H1 (cell line): ENCODE measurements around the gene PTPRR. TPM values are rescaled to one million over a fixed set of nuclear protein-coding genes. Genes with fewer than 3 reads are reported as not detected.

Experiments used
- KDM4A ChIP-seq: IDR thresholded peaks from one replicate; pipeline ENCODE4 v1.7.1; 2012; ENCODE audit warnings: low read depth, mild to moderate bottlenecking, moderate library complexity, low read length, inconsistent platforms; ENCODE audit not compliant: severe bottlenecking
- polyA plus RNA-seq, 7 experiments: library from polyadenylated mRNA; depleted of rRNA in 3 of 7; stranded (reverse) in 5 of 7; unstranded in 2 of 7; fragments of >200 nt in 5 of 7; fragments of 200-250 nt in 2 of 7; gene quantifications; 1 replicate in 5 of 7; 2 replicates in 1 of 7; 4 replicates in 1 of 7; pipeline versions ENCODE4 v1.2.1 to v1.2.3, GENCODE V29; 2011 to 2013; ENCODE audit warnings: missing spikeins in 2 of 7, mixed read lengths in 2 of 7
- total RNA-seq: library from RNA; stranded (reverse); fragmentation: NEBNext Ultra II Directional; extraction: Animal tissue kit (Norgen Biotek cat#: 25700); gene quantifications from 2 replicates; pipeline ENCODE4 v1.2.1, GENCODE V29; 2021
- TF ChIP-seq, protein P1 (sequence below): fragments of 300-600 bp; sonication (generic); IDR thresholded peaks from 2 replicates; pipeline ENCODE4 v1.7.1; 2012; ENCODE audit warnings: low read length, moderate library complexity, mild to moderate bottlenecking, inconsistent platforms; ENCODE audit not compliant: insufficient replicate concordance

Gene PTPRR
- total and polyA plus RNA-seq, 2 of the 8 experiments (the other 6 are each of a cell fraction or from before 2014, with no cell fraction given): 0.07 to 0.35 TPM

DNA sequence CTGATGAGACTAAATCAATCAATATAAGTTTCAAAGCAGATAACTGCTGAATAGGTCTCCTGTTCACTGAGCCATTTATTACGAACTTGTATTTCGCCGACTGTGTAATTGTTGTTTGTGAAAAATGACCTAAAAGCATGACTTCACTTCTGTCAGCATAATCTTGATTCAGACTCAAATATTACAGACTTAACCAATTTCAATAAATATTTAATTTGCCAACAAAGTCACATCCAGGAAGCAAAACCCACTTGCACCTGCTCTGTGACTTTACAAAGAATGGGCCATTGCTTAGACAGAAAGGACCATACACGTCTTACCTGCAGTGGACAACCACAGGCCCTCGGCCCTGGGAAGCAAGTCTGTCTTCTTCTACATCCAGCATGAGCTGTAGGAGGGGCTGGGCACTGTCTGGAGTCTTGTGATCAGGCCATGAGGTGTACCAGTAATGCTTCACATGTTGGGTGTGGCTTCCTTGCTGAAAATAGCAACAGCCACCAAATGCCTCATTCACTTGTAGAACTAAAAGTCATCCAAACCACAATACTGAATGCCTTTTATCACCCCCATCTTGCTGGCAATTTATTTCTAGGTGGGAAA lies 259.8 kb downstream of the PTPRR start (continued):
- TF ChIP-seq, protein P1, sequence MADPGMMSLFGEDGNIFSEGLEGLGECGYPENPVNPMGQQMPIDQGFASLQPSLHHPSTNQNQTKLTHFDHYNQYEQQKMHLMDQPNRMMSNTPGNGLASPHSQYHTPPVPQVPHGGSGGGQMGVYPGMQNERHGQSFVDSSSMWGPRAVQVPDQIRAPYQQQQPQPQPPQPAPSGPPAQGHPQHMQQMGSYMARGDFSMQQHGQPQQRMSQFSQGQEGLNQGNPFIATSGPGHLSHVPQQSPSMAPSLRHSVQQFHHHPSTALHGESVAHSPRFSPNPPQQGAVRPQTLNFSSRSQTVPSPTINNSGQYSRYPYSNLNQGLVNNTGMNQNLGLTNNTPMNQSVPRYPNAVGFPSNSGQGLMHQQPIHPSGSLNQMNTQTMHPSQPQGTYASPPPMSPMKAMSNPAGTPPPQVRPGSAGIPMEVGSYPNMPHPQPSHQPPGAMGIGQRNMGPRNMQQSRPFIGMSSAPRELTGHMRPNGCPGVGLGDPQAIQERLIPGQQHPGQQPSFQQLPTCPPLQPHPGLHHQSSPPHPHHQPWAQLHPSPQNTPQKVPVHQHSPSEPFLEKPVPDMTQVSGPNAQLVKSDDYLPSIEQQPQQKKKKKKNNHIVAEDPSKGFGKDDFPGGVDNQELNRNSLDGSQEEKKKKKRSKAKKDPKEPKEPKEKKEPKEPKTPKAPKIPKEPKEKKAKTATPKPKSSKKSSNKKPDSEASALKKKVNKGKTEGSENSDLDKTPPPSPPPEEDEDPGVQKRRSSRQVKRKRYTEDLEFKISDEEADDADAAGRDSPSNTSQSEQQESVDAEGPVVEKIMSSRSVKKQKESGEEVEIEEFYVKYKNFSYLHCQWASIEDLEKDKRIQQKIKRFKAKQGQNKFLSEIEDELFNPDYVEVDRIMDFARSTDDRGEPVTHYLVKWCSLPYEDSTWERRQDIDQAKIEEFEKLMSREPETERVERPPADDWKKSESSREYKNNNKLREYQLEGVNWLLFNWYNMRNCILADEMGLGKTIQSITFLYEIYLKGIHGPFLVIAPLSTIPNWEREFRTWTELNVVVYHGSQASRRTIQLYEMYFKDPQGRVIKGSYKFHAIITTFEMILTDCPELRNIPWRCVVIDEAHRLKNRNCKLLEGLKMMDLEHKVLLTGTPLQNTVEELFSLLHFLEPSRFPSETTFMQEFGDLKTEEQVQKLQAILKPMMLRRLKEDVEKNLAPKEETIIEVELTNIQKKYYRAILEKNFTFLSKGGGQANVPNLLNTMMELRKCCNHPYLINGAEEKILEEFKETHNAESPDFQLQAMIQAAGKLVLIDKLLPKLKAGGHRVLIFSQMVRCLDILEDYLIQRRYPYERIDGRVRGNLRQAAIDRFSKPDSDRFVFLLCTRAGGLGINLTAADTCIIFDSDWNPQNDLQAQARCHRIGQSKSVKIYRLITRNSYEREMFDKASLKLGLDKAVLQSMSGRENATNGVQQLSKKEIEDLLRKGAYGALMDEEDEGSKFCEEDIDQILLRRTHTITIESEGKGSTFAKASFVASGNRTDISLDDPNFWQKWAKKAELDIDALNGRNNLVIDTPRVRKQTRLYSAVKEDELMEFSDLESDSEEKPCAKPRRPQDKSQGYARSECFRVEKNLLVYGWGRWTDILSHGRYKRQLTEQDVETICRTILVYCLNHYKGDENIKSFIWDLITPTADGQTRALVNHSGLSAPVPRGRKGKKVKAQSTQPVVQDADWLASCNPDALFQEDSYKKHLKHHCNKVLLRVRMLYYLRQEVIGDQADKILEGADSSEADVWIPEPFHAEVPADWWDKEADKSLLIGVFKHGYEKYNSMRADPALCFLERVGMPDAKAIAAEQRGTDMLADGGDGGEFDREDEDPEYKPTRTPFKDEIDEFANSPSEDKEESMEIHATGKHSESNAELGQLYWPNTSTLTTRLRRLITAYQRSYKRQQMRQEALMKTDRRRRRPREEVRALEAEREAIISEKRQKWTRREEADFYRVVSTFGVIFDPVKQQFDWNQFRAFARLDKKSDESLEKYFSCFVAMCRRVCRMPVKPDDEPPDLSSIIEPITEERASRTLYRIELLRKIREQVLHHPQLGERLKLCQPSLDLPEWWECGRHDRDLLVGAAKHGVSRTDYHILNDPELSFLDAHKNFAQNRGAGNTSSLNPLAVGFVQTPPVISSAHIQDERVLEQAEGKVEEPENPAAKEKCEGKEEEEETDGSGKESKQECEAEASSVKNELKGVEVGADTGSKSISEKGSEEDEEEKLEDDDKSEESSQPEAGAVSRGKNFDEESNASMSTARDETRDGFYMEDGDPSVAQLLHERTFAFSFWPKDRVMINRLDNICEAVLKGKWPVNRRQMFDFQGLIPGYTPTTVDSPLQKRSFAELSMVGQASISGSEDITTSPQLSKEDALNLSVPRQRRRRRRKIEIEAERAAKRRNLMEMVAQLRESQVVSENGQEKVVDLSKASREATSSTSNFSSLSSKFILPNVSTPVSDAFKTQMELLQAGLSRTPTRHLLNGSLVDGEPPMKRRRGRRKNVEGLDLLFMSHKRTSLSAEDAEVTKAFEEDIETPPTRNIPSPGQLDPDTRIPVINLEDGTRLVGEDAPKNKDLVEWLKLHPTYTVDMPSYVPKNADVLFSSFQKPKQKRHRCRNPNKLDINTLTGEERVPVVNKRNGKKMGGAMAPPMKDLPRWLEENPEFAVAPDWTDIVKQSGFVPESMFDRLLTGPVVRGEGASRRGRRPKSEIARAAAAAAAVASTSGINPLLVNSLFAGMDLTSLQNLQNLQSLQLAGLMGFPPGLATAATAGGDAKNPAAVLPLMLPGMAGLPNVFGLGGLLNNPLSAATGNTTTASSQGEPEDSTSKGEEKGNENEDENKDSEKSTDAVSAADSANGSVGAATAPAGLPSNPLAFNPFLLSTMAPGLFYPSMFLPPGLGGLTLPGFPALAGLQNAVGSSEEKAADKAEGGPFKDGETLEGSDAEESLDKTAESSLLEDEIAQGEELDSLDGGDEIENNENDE: no peak
- TF ChIP-seq KDM4A: no peak
